K562 (cell line): ENCODE results near the gene PTPN18. TPM values are rescaled to one million over a fixed set of nuclear protein-coding genes. Genes with fewer than 3 reads are reported as not detected.

ENCODE experiments used
- CGGBP1 ChIP-seq: fragments of 250-450 bp; sonication (Bioruptor Pico); IDR thresholded peaks from 2 replicates; pipeline ENCODE4 v1.9.0; 2021; ENCODE audit warnings: mild to moderate bottlenecking
- EGR1 ChIP-seq: fragments of 450-650 bp; conservative IDR thresholded peaks from 2 replicates; pipeline ENCODE4 v1.6.1; 2017; ENCODE audit warnings: mild to moderate bottlenecking
- ERF ChIP-seq: fragments of 450-650 bp; formaldehyde crosslinking; IDR thresholded peaks from 2 replicates; pipeline ENCODE4 v1.4.0; 2020; ENCODE audit warnings: mild to moderate bottlenecking, mixed read lengths
- HMG20B ChIP-seq: fragments of 250-450 bp; sonication (Bioruptor Pico); IDR thresholded peaks from 2 replicates; pipeline ENCODE4 v1.5.0; 2021; ENCODE audit warnings: mild to moderate bottlenecking
- SMARCB1 ChIP-seq: IDR thresholded peaks from 2 replicates; pipeline ENCODE4 v1.6.1; 2011; ENCODE audit warnings: improper control_type of control experiment, low read depth; ENCODE audit not compliant: insufficient read length
- SUPT5H ChIP-seq: fragments of 450-650 bp; IDR thresholded peaks from 2 replicates; pipeline ENCODE4 v1.6.1; 2016
- TCF3 ChIP-seq: sonication (generic); formaldehyde crosslinking; IDR thresholded peaks from 2 replicates; pipeline ENCODE4 v1.4.0; 2020; ENCODE audit warnings: mild to moderate bottlenecking, missing genetic modification reagents
- ZFP36 ChIP-seq: fragments of 150-350 bp; IDR thresholded peaks from 2 replicates; pipeline ENCODE4 v1.6.1; 2018; ENCODE audit warnings: low read length, low read depth; ENCODE audit not compliant: partially characterized antibody
- polyA plus RNA-seq, 8 experiments: library from polyadenylated mRNA; depleted of rRNA in 4 of 8; stranded (reverse) in 5 of 8; unstranded in 3 of 8; fragments of >200 nt; fragmentation: Nextera tagmentation in 2 of 8; fragmentation: Illumina TruSeq in 1 of 8; extraction: Ambion mirVana in 2 of 8; extraction: Trizol in 1 of 8; gene quantifications; 2 replicates each; pipeline versions ENCODE4 v1.2.1 to v1.2.3, GENCODE V29; 2011 to 2014; ENCODE audit warnings: inconsistent platforms in 1 of 8, missing spikeins in 1 of 8
- total RNA-seq, 7 experiments: library from RNA; depleted of rRNA in 6 of 7; stranded (reverse); fragments of >200 nt in 6 of 7; fragmentation: Illumina TruSeq in 2 of 7; extraction: Trizol in 2 of 7; gene quantifications; 2 replicates each; pipeline versions ENCODE4 v1.2.1 to v1.2.3, GENCODE V29; 2011 to 2021; ENCODE audit warnings: low replicate concordance in 1 of 7
- TF ChIP-seq, protein P1 (sequence below), 2 experiments: fragments of 450-650 bp; IDR thresholded peaks; 2 replicates each; pipeline ENCODE4 v1.6.1; 2016; ENCODE audit warnings: mild to moderate bottlenecking in 2 of 2, borderline replicate concordance in 1 of 2, low read depth in 1 of 2, moderate library complexity in 1 of 2
- TF ChIP-seq, protein P2 (sequence below): fragments of 450-650 bp; formaldehyde crosslinking; IDR thresholded peaks from 2 replicates; pipeline ENCODE4 v1.4.0; 2022; ENCODE audit warnings: missing genetic modification characterization
- TF ChIP-seq, protein P3 (sequence below): fragments of 150-350 bp; IDR thresholded peaks from 2 replicates; pipeline ENCODE4 v1.6.1; 2014; ENCODE audit warnings: low read depth, mild to moderate bottlenecking, low read length, borderline replicate concordance
- TF ChIP-seq, protein P4 (sequence below): sonication (generic); formaldehyde crosslinking; IDR thresholded peaks from 2 replicates; pipeline ENCODE4 v1.9.0; 2022; ENCODE audit warnings: mild to moderate bottlenecking, missing genetic modification reagents

Gene PTPN18
- total and polyA plus RNA-seq, 9 of the 15 experiments (the other 6 are each of a cell fraction or from before 2014, with no cell fraction given) = 11.6 to 90.7 (median 49.6) TPM

- TF ChIP-seq, protein P1, sequence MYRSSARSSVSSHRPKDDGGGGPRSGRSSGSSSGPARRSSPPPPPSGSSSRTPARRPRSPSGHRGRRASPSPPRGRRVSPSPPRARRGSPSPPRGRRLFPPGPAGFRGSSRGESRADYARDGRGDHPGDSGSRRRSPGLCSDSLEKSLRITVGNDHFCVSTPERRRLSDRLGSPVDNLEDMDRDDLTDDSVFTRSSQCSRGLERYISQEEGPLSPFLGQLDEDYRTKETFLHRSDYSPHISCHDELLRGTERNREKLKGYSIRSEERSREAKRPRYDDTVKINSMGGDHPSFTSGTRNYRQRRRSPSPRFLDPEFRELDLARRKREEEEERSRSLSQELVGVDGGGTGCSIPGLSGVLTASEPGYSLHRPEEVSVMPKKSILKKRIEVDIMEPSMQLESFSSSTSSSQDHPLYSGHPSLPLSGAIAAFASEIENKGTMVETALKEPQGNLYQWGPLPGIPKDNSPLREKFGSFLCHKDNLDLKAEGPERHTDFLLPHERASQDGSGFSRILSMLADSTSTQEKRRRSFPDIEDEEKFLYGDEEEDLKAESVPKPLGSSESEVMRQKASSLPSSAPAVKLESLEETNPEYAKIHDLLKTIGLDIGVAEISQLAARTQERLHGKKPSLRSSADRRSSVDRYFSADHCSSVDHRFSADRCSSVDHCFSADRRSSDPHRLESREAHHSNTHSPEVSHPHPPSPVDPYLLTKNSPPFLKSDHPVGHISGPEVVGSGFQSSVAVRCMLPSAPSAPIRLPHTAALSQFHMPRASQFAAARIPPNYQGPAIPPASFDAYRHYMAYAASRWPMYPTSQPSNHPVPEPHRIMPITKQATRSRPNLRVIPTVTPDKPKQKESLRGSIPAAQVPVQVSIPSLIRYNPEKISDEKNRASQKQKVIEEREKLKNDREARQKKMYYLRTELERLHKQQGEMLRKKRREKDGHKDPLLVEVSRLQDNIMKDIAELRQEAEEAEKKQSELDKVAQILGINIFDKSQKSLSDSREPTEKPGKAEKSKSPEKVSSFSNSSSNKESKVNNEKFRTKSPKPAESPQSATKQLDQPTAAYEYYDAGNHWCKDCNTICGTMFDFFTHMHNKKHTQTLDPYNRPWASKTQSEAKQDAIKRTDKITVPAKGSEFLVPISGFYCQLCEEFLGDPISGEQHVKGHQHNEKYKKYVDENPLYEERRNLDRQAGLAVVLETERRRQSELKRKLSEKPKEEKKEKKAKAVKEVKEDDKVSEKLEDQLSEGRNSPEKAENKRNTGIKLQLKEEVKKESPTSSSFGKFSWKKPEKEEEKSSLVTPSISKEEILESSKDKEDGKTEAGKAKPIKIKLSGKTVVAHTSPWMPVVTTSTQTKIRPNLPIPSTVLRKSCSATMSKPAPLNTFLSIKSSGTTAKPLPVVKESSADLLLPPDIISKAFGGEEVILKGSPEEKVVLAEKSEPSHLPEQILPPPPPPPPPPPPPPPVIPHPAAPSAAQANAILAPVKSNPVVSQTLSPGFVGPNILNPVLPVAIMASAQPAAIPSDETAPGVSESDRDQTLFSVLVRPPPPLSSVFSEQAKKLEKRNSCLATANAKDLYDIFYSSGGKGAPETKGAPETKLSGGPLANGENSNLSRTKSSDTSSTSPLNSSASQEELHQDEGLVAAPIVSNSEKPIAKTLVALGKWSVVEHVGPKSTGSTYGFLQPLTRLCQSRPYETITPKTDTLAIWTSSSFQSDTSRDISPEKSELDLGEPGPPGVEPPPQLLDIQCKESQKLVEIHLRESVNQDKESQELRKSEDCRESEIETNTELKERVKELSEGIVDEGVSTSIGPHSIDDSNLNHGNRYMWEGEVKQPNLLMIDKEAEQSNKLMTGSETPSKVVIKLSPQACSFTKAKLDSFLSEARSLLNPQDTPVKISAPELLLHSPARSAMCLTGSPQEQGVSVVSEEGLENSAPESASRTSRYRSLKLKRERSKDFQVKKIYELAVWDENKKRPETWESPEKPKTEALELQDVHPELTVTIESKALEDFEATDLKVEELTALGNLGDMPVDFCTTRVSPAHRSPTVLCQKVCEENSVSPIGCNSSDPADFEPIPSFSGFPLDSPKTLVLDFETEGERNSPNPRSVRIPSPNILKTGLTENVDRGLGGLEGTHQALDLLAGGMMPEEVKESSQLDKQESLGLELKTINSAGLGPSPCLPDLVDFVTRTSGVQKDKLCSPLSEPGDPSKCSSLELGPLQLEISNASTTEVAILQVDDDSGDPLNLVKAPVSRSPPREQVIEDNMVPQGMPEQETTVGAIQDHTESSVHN (IDR thresholded peaks at IDR 0.05; ENCODE audit: borderline replicate concordance in 1 of 2, low read depth in 1 of 2) = no peak
- TF ChIP-seq ERF (CRISPR knock-in tag) = no peak
- no peak for TF ChIP-seq TCF3 (CRISPR knock-in tag)
- TF ChIP-seq, protein P2, sequence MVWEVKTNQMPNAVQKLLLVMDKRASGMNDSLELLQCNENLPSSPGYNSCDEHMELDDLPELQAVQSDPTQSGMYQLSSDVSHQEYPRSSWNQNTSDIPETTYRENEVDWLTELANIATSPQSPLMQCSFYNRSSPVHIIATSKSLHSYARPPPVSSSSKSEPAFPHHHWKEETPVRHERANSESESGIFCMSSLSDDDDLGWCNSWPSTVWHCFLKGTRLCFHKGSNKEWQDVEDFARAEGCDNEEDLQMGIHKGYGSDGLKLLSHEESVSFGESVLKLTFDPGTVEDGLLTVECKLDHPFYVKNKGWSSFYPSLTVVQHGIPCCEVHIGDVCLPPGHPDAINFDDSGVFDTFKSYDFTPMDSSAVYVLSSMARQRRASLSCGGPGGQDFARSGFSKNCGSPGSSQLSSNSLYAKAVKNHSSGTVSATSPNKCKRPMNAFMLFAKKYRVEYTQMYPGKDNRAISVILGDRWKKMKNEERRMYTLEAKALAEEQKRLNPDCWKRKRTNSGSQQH (CRISPR knock-in tag) = no peak
- no peak for TF ChIP-seq EGR1
- no peak for TF ChIP-seq SMARCB1
- TF ChIP-seq SUPT5H = 0 out of 2 replicates have a peak, but pooled peaks have one; percentile 16
- TF ChIP-seq ZFP36 = no peak
- TF ChIP-seq CGGBP1 (CRISPR knock-in tag) = no peak
- no peak for TF ChIP-seq HMG20B (CRISPR knock-in tag)
- TF ChIP-seq, protein P3, sequence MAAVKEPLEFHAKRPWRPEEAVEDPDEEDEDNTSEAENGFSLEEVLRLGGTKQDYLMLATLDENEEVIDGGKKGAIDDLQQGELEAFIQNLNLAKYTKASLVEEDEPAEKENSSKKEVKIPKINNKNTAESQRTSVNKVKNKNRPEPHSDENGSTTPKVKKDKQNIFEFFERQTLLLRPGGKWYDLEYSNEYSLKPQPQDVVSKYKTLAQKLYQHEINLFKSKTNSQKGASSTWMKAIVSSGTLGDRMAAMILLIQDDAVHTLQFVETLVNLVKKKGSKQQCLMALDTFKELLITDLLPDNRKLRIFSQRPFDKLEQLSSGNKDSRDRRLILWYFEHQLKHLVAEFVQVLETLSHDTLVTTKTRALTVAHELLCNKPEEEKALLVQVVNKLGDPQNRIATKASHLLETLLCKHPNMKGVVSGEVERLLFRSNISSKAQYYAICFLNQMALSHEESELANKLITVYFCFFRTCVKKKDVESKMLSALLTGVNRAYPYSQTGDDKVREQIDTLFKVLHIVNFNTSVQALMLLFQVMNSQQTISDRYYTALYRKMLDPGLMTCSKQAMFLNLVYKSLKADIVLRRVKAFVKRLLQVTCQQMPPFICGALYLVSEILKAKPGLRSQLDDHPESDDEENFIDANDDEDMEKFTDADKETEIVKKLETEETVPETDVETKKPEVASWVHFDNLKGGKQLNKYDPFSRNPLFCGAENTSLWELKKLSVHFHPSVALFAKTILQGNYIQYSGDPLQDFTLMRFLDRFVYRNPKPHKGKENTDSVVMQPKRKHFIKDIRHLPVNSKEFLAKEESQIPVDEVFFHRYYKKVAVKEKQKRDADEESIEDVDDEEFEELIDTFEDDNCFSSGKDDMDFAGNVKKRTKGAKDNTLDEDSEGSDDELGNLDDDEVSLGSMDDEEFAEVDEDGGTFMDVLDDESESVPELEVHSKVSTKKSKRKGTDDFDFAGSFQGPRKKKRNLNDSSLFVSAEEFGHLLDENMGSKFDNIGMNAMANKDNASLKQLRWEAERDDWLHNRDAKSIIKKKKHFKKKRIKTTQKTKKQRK = no peak
- TF ChIP-seq, protein P4, sequence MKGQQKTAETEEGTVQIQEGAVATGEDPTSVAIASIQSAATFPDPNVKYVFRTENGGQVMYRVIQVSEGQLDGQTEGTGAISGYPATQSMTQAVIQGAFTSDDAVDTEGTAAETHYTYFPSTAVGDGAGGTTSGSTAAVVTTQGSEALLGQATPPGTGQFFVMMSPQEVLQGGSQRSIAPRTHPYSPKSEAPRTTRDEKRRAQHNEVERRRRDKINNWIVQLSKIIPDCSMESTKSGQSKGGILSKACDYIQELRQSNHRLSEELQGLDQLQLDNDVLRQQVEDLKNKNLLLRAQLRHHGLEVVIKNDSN = 0 out of 2 replicates have a peak, but pooled peaks have one; percentile 11
Measured at GRCh38 chr2:130372833-130373807, 17.3 kb downstream of the PTPN18 start (continued).
